Measurements from ENCODE around the gene ABCC1. TPM values are rescaled to one million over a fixed set of nuclear protein-coding genes. Genes with fewer than 3 reads are reported as not detected.

ABCC1 gene
- total and polyA plus RNA-seq, 2 of the 8 experiments (the other 6 are each of a cell fraction or from before 2014, with no cell fraction given) = 42.6 to 66.8 TPM

GRCh38 chr16:16139806-16140205, 190.4 kb downstream of the ABCC1 start (continued):
- no peak for TF ChIP-seq POU5F1 (IDR thresholded peaks at IDR 0.05; ENCODE audit: low read depth, low read length)
